GM23248 (cell line): ENCODE data around the gene METTL23. TPM values are rescaled to one million over a fixed set of nuclear protein-coding genes. Genes with fewer than 3 reads are reported as not detected.
"Not testable (repeated sequence)": the region's sequence is repeated elsewhere in the genome, so short reads cannot be mapped to it uniquely, and the experiment has no call there.

Experiments
- DNase-seq: peaks from one replicate; pipeline ENCODE4 v3.0.0-alpha.2; 2015
- H2AFZ ChIP-seq: fragments of 200-600 bp; sonication (generic); 2 replicates; pipeline ENCODE4 v1.6.1; 2016; ENCODE audit warnings: antibody characterized with exemption
- H3F3A ChIP-seq: fragments of 200-600 bp; sonication (generic); 2 replicates; pipeline ENCODE4 v1.6.1; 2016; ENCODE audit warnings: mild to moderate bottlenecking, antibody characterized with exemption, mixed run types; ENCODE audit not compliant: insufficient read depth
- H3K27ac ChIP-seq: fragments of 200-600 bp; sonication (generic); 2 replicates; pipeline ENCODE4 v1.5.1; 2016; ENCODE audit warnings: mild to moderate bottlenecking
- H3K27me3 ChIP-seq: fragments of 200-600 bp; sonication (generic); replicated peaks from 2 replicates; pipeline ENCODE4 v1.6.1; 2016; ENCODE audit warnings: mild to moderate bottlenecking; ENCODE audit not compliant: insufficient read depth
- H3K36me3 ChIP-seq: fragments of 200-600 bp; sonication (generic); 2 replicates; pipeline ENCODE4 v1.6.1; 2016; ENCODE audit warnings: low read depth, mild to moderate bottlenecking
- H3K4me1 ChIP-seq: fragments of 200-600 bp; sonication (generic); 2 replicates; pipeline ENCODE4 v1.6.1; 2016; ENCODE audit warnings: mild to moderate bottlenecking; ENCODE audit not compliant: insufficient read depth
- H3K4me2 ChIP-seq: fragments of 200-600 bp; sonication (generic); one replicate; pipeline ENCODE4 v1.6.1; 2016; ENCODE audit warnings: mild to moderate bottlenecking; ENCODE audit not compliant: unreplicated experiment
- H3K4me3 ChIP-seq: fragments of 200-600 bp; sonication (generic); 2 replicates; pipeline ENCODE4 v1.5.1; 2016; ENCODE audit warnings: mild to moderate bottlenecking
- H3K79me2 ChIP-seq: fragments of 200-600 bp; sonication (generic); 2 replicates; pipeline ENCODE4 v1.6.1; 2016; ENCODE audit warnings: mild to moderate bottlenecking; ENCODE audit not compliant: insufficient read depth
- H3K9ac ChIP-seq: fragments of 200-600 bp; sonication (generic); 2 replicates; pipeline ENCODE4 v1.6.1; 2016; ENCODE audit warnings: mild to moderate bottlenecking
- H3K9me2 ChIP-seq: fragments of 200-600 bp; sonication (generic); 2 replicates; pipeline ENCODE4 v1.6.1; 2016; ENCODE audit warnings: mixed run types, mild to moderate bottlenecking, moderate library complexity; ENCODE audit not compliant: insufficient read depth
- H3K9me3 ChIP-seq: fragments of 200-600 bp; sonication (generic); one replicate; pipeline ENCODE4 v1.6.1; 2017; ENCODE audit warnings: low read depth
- H4K20me1 ChIP-seq: fragments of 200-600 bp; sonication (generic); 2 replicates; pipeline ENCODE4 v1.6.0; 2016; ENCODE audit not compliant: insufficient read depth
- EZH2 ChIP-seq: fragments of 200-600 bp; sonication (generic); IDR thresholded peaks from 2 replicates; pipeline ENCODE4 v1.6.1; 2018; ENCODE audit warnings: antibody characterized with exemption, mild to moderate bottlenecking; ENCODE audit not compliant: insufficient read depth, poor library complexity, severe bottlenecking
- EZH2phosphoT487 ChIP-seq: fragments of 200-600 bp; sonication (generic); IDR thresholded peaks from 2 replicates; pipeline ENCODE4 v1.6.1; 2018; ENCODE audit warnings: antibody characterized with exemption, moderate library complexity, mild to moderate bottlenecking, low read depth; ENCODE audit not compliant: insufficient read depth
- WGBS, 2 experiments: methylation state at CpG; one replicate each; pipeline ENCODE4 v1.1.6; 2015 to 2017; ENCODE audit warnings: low lambda C conversion rate in 2 of 2, low coverage in 1 of 2; ENCODE audit errors: missing lambda C conversion rate in 2 of 2; 5-methylcytosine and 5-hydroxymethylcytosine counted together
- in situ Hi-C: fragments of 300-500 bp; cut with MboI; formaldehyde crosslinking; loops from 2 replicates; pipeline ENCODE4 v1.15.0; 2020
- polyA plus RNA-seq: library from polyadenylated mRNA; unstranded; fragments of >200 nt; fragmentation: Nextera tagmentation; extraction: Ambion mirVana; gene quantifications from 2 replicates; pipeline ENCODE4 v1.2.1, GENCODE V29; 2016
- total RNA-seq: library from RNA; depleted of rRNA; stranded (reverse); fragments of >200 nt; shearing (Covaris generic); gene quantifications from 2 replicates; pipeline ENCODE4 v1.2.3, GENCODE V29; 2014

Gene METTL23
- total and polyA plus RNA-seq, 2 experiments from 2014 or later: 35.6 to 54.8 TPM

- Histone ChIP-seq H4K20me1 (no peaks in the 10 kb centered on the region), H3K4me3 (peak overlapping the region; percentile 91)
These were observed 2.8 kb upstream of the METTL23 start for GRCh38 chr17:76723812-76724211.

DNA sequence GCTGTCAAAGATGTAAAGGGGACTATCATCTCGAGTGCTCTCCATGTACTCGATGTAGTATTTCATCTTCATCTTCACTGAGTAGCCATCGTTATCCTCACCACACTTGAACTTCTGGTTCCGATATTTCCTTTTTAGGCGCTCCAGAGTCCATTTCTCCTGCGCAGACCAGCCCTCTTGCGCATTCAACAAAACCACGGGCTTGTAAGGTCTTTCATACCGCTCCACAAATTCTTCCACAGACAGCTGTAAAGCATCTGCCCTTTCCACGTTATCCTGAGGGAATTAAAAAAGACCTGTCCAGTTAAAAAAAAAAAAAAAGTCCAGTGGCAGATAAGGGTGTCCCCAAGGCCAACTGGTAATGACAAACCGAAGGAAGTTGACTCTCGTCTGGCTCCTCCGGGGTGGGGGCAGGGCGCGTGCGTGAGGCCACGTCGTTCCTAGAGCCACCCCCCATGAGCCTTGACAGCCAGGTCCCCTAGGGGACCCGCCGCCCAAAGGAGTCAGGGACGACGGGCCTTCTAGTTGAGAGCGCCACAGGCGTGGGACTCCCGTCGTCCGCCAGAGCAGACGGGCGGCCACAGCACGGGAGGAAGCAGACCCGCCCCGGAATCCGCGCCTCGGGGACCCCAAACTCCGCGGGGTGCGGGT, 934 bp upstream of the METTL23 start:
- H2AFZ ChIP-seq: 0 out of 2 replicates have a peak overlapping the region, but pooled peaks have one; percentile 25
- peak overlapping the region; percentile 83 for H3K4me2 ChIP-seq
- in situ Hi-C loops: no loop called here
- no peaks in the 10 kb centered on the region for H3K9me2 ChIP-seq
- no peaks in the 10 kb centered on the region for H3K27me3 ChIP-seq
- TF ChIP-seq EZH2phosphoT487 (no peak), EZH2 (no peak)
- peak overlapping the region; percentile 98 for H3K27ac ChIP-seq
- H3K79me2 ChIP-seq: peaks cover 93% of the 10 kb centered on the region
- no peaks in the 10 kb centered on the region for H3K9me3 ChIP-seq
- peaks cover 48% of the 10 kb centered on the region for H3F3A ChIP-seq
- H3K36me3 ChIP-seq: peaks cover 44% of the 10 kb centered on the region
- peak; percentile 72 for DNase-seq
- peak overlapping the region; percentile 99 for H3K9ac ChIP-seq
- no peaks in the 10 kb centered on the region for H4K20me1 ChIP-seq
- H3K4me3 ChIP-seq: peak overlapping the region; percentile 91
- WGBS, 2 experiments: 0 to 1% methylated on average over 34 to 38 of the region's 38 CpGs
- peaks cover 20% of the 10 kb centered on the region for H3K4me1 ChIP-seq

More at GRCh38 chr17:76723812-76724211, 2.8 kb upstream of the METTL23 start:
- no peaks in the 10 kb centered on the region for H3K27me3 ChIP-seq
- H3K9me2 ChIP-seq: no peaks in the 10 kb centered on the region
- in situ Hi-C loops: no loop called here
- H3K27ac ChIP-seq: peak overlapping the region; percentile 98
- no peak overlapping the region for H2AFZ ChIP-seq
- H3K36me3 ChIP-seq: peaks cover 63% of the 10 kb centered on the region
- H3K4me1 ChIP-seq: peaks cover 15% of the 10 kb centered on the region
- TF ChIP-seq EZH2phosphoT487 (no peak), EZH2 (no peak)
- peak overlapping the region; percentile 83 for H3K4me2 ChIP-seq
- DNase-seq: no peak
- H3F3A ChIP-seq: peaks cover 56% of the 10 kb centered on the region
- 93 to 96% methylated on average over 9 of the region's 9 CpGs for WGBS, 2 experiments
- no peaks in the 10 kb centered on the region for H3K9me3 ChIP-seq
- H3K9ac ChIP-seq: peak overlapping the region; percentile 99
- H3K79me2 ChIP-seq: peaks cover 93% of the 10 kb centered on the region

GRCh38 chr17:76726231-76726775, 336 bp upstream of the METTL23 start, which contains the start of gene JMJD6:
Gene JMJD6 (minus strand): TSS chr17:76726606. CDS start chr17:76726475, 131 bp downstream.
- Histone ChIP-seq H3K27me3 (no peaks in the 10 kb centered on the region), H3K4me2 (peak within 1 kb of the TSS; percentile 95), H3K4me1 (peaks cover 20% of the 10 kb centered on the region), H3F3A (peaks cover 49% of the 10 kb centered on the region), H3K9me2 (no peaks in the 10 kb centered on the region), H3K4me3 (peak within 1 kb of the TSS; percentile 91), H2AFZ (peak within 1 kb of the TSS; percentile 37), H3K9ac (peak within 1 kb of the TSS; percentile 99), H3K9me3 (no peaks in the 10 kb centered on the region), H3K27ac (peak within 1 kb of the TSS; percentile 98), H4K20me1 (no peaks in the 10 kb centered on the region), H3K79me2 (peaks cover 93% of the 10 kb centered on the region), H3K36me3 (peaks cover 38% of the 10 kb centered on the region)
- in situ Hi-C loops: no loop called here
- WGBS, 2 experiments: 1% methylated on average over 46 to 48 of the region's 60 CpGs
- DNase-seq: peak; percentile 98
- TF ChIP-seq EZH2phosphoT487 (no peak), EZH2 (no peak)

DNA sequence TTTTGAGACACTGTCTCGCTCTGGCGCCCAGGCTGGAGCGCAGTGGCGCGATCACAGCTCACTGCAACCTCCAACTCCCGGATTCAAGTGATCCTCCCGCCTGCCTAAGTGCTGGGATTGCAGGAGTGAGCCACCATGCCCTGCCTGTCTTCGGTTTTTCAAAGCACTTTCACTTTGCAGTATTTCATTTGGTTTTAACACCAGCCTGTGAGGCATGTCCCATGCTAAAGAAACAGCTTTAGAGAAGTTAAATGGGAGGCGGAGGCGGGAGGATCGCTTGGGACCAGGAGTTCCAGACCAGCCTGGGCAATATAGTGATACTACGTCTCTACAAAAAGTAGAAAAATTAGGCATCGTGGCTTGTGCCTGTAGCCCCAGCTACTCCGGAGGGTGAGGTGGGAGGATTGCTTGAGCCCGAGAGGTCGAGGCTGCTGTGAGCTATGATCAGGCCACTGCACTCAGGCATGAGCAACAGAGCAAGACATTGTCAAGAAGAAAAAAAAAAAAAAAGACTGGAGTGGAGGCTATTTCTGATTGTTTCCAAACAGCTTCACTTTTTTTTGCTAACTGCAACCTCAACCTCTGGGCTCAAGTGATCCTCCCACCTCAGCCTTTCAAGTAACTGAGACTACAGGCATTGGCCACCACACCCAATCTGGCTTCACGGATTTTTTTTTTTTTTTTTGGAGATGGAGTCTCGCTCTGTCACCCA, 1.3 kb downstream of the METTL23 start:
- Histone ChIP-seq H3K9ac (peak overlapping the region; percentile 99), H3K36me3 (peaks cover 31% of the 10 kb centered on the region)
- DNase-seq: peak; percentile 65

DNA sequence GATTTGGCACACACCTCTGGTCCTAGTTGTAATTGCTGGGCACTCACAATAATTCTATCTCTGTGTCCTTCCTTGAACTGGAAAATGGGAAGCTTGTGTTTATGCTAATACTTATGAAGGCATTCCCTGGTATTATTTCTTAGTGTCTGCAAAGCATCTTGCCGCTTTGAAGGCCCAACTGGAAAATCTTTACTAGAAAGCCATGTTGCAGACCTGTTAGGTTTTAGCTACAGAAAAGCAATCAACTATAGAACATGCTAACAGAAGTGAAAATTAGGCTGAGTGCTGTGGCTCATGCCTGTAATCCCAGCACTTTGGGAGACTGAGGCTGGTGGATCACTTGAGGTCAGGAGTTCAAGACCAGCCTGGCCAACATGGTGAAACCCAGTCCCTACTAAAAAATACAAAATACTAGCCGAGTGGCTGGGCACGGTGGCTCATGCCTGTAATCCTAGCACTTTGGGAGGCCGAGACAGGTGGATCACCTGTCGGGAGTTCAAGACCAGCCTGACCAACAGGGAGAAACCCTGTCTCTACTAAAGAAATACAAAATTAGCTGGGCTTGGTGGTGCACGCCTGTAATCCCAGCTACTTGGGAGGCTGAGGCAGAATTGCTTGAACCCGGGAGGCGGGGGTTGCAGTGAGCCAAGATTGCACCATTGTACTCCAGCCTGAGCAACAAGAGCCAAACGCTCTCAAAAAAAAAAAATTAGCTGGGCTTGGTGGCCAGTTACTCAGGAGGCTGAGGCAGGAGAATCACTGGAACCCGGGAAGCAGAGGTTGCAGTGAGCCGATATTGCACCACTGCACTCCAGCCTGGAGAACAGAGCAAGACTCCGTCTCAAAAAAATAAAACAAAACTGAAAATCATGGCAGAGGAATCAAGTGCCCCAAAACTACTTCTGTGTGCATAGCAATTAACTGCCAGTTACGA, 5.4 kb downstream of the METTL23 start:
- H3K9me2 ChIP-seq, H3K27me3 ChIP-seq, DNase-seq, H3K9me3 ChIP-seq, H3K4me3 ChIP-seq, in situ Hi-C loops, H2AFZ ChIP-seq: not testable (repeated sequence)
- Histone ChIP-seq H3K27ac (peak overlapping the region; percentile 81), H3K79me2 (peaks cover 98% of the 10 kb centered on the region), H3K4me2 (peak overlapping the region; percentile 100), H4K20me1 (peaks cover 17% of the 10 kb centered on the region; the same call in 1 of the 2 replicates), H3F3A (peaks cover 68% of the 10 kb centered on the region), H3K36me3 (peaks cover 39% of the 10 kb centered on the region), H3K4me1 (peaks cover 33% of the 10 kb centered on the region), H3K9ac (peak overlapping the region; percentile 96; the same call in 1 of the 2 replicates)
- WGBS, 2 experiments: 73 to 74% methylated on average over 13 of the region's 13 CpGs

More for the DNA sequence above, 1.3 kb downstream of the METTL23 start:
- H3K4me1 ChIP-seq: peaks cover 25% of the 10 kb centered on the region
- H4K20me1 ChIP-seq: no peaks in the 10 kb centered on the region
- peaks cover 53% of the 10 kb centered on the region for H3F3A ChIP-seq
- H3K4me3 ChIP-seq: peak overlapping the region; percentile 91
- H2AFZ ChIP-seq: no peak overlapping the region
- no peaks in the 10 kb centered on the region for H3K9me2 ChIP-seq
- peak overlapping the region; percentile 98 for H3K27ac ChIP-seq
- peaks cover 93% of the 10 kb centered on the region for H3K79me2 ChIP-seq
- H3K27me3 ChIP-seq: no peaks in the 10 kb centered on the region
- in situ Hi-C loops: no loop called here
- no peak for TF ChIP-seq EZH2
- TF ChIP-seq EZH2phosphoT487: no peak
- WGBS, 2 experiments: 18 to 22% methylated on average over 18 of the region's 18 CpGs
- peak overlapping the region; percentile 95 for H3K4me2 ChIP-seq
- H3K9me3 ChIP-seq: no peaks in the 10 kb centered on the region
